HepG2 (cell line): Measurements from ENCODE around the gene UCP2. TPM values are rescaled to one million over a fixed set of nuclear protein-coding genes. Genes with fewer than 3 reads are reported as not detected.

Experiments used
- ATAC-seq: fragments of 200-7000 bp; cut with Tn5 transposase; 3 replicates; pipeline ENCODE4 v1.9.1; 2020; ENCODE audit warnings: mild to moderate bottlenecking, moderate library complexity
- BruUV-seq: library from RNA; stranded (reverse); fragments of 400-500 nt; replicated peaks from 2 replicates; lab custom pipeline; 2021; lab: Mats Ljungman, UMichigan
- CTCF ChIA-PET: fragments of 300-600 bp; formaldehyde crosslinking; extraction: SDS; loops from one replicate; lab custom pipeline; 2021; ENCODE audit warnings: low total read pairs, inconsistent platforms, low intra/inter-chr PET ratio; lab: Yijun Ruan, JAX
- POLR2A ChIA-PET: fragments of 350-600 bp; sonication (Branson Sonifier 250); formaldehyde crosslinking; loops from one replicate; lab custom pipeline; 2020; ENCODE audit warnings: antibody characterized with exemption, inconsistent platforms; lab: Yijun Ruan, JAX
- DNase-seq: peaks from one replicate; pipeline ENCODE4 v3.0.0-alpha.2; 2015; ENCODE audit warnings: low spot score
- FAIRE-seq: peaks from 3 replicates; lab custom pipeline; 2011; peaks lifted over from hg19 to GRCh38; lab: Jason Lieb, UNC
- H2AFZ ChIP-seq: one replicate; pipeline ENCODE4 v1.6.1; 2011; ENCODE audit warnings: low read length, inconsistent platforms
- H3K27ac ChIP-seq: fragments of 300-600 bp; 3 replicates; pipeline ENCODE4 v1.8.0; 2011; ENCODE audit warnings: mixed run types, mild to moderate bottlenecking, mixed read lengths, low read length, inconsistent platforms; ENCODE audit not compliant: insufficient read depth; ENCODE audit errors: extremely low read length
- H3K27me3 ChIP-seq, 2 experiments: fragments of 200-600 bp in 1 of 2; 2 replicates in 1 of 2; 3 replicates in 1 of 2; pipeline versions ENCODE4 v1.6.0 to v1.8.0; 2011; ENCODE audit warnings: low read length in 2 of 2, mild to moderate bottlenecking in 2 of 2, moderate library complexity in 2 of 2, inconsistent platforms in 1 of 2; ENCODE audit not compliant: insufficient read depth in 2 of 2, control insufficient read depth in 1 of 2
- H3K36me3 ChIP-seq, 2 experiments: fragments of 200-600 bp in 1 of 2; replicated peaks in 1 of 2; 2 replicates in 1 of 2; 3 replicates in 1 of 2; pipeline versions ENCODE4 v1.5.1 to v1.8.0; 2011; ENCODE audit warnings: low read length in 2 of 2, inconsistent platforms in 1 of 2; ENCODE audit not compliant: insufficient read depth in 2 of 2, control insufficient read depth in 1 of 2
- H3K4me1 ChIP-seq: 2 replicates; pipeline ENCODE4 v1.5.1; 2012; ENCODE audit warnings: low read length, inconsistent platforms; ENCODE audit not compliant: insufficient read depth
- H3K4me2 ChIP-seq: 2 replicates; pipeline ENCODE4 v1.6.0; 2011; ENCODE audit warnings: low read depth, low read length, inconsistent platforms
- H3K4me3 ChIP-seq, 3 experiments: fragments of 200-600 bp in 1 of 3; sonication (generic), shearing (Covaris generic) in 1 of 3; replicated peaks in 1 of 3; 2 replicates each; pipeline ENCODE4 v1.5.1; 2011 to 2016; ENCODE audit warnings: low read length in 3 of 3, inconsistent platforms in 2 of 3, low read depth in 2 of 3, mild to moderate bottlenecking in 2 of 3, control low read depth in 1 of 3, mixed read lengths in 1 of 3; ENCODE audit not compliant: insufficient read depth in 1 of 3
- H3K79me2 ChIP-seq: one replicate; pipeline ENCODE4 v1.6.1; 2011; ENCODE audit warnings: low read length, inconsistent platforms; ENCODE audit not compliant: insufficient read depth
- H3K9ac ChIP-seq: 2 replicates; pipeline ENCODE4 v1.6.0; 2011; ENCODE audit warnings: mild to moderate bottlenecking, low read depth, low read length, inconsistent platforms; ENCODE audit not compliant: insufficient read depth
- H3K9me3 ChIP-seq: 2 replicates; pipeline ENCODE4 v1.5.1; 2012; ENCODE audit warnings: mild to moderate bottlenecking, low read length
- H4K20me1 ChIP-seq: 2 replicates; pipeline ENCODE4 v1.6.0; 2011; ENCODE audit warnings: inconsistent platforms, mild to moderate bottlenecking, low read length, moderate library complexity; ENCODE audit not compliant: insufficient read depth
- AKNA ChIP-seq: sonication (generic); formaldehyde crosslinking; IDR thresholded peaks from 2 replicates; pipeline ENCODE4 v1.4.0; 2020; ENCODE audit warnings: missing genetic modification reagents, borderline replicate concordance
- HOXA7 ChIP-seq: sonication (generic); formaldehyde crosslinking; IDR thresholded peaks from 2 replicates; pipeline ENCODE4 v1.8.1; 2022; ENCODE audit warnings: mild to moderate bottlenecking, missing genetic modification reagents, moderate library complexity
- NBN ChIP-seq: fragments of 450-650 bp; conservative IDR thresholded peaks from 2 replicates; pipeline ENCODE4 v1.6.1; 2017
- TAF15 ChIP-seq: fragments of 200-400 bp; formaldehyde crosslinking; IDR thresholded peaks from one replicate; pipeline ENCODE4 v1.6.1; 2018; ENCODE audit warnings: mild to moderate bottlenecking, low read depth, low read length; ENCODE audit not compliant: poor library complexity, severe bottlenecking
- THAP11 ChIP-seq: IDR thresholded peaks from 2 replicates; pipeline ENCODE4 v1.6.1; 2016; ENCODE audit warnings: missing biosample characterization, missing genetic modification reagents
- ZBTB21 ChIP-seq: sonication (generic); formaldehyde crosslinking; IDR thresholded peaks from 2 replicates; pipeline ENCODE4 v1.4.0; 2020; ENCODE audit warnings: missing genetic modification reagents
- ZEB1 ChIP-seq: IDR thresholded peaks from 2 replicates; pipeline ENCODE4 v1.6.1; 2012; ENCODE audit warnings: mild to moderate bottlenecking, low read depth, inconsistent platforms; ENCODE audit not compliant: insufficient replicate concordance
- ZKSCAN5 ChIP-seq: sonication (generic); formaldehyde crosslinking; IDR thresholded peaks from 2 replicates; pipeline ENCODE4 v1.5.1; 2020; ENCODE audit warnings: mild to moderate bottlenecking, missing genetic modification reagents
- ZNF619 ChIP-seq: sonication (generic); formaldehyde crosslinking; IDR thresholded peaks from 2 replicates; pipeline ENCODE4 v1.4.0; 2020; ENCODE audit warnings: mild to moderate bottlenecking, missing genetic modification reagents
- WGBS: methylation state at CpG from one replicate; pipeline ENCODE4 v1.1.6; 2017; ENCODE audit warnings: low lambda C conversion rate; 5-methylcytosine and 5-hydroxymethylcytosine counted together
- in situ Hi-C: cut with HindIII; loops from 2 replicates; pipeline ENCODE4 v1.10.0; 2017; ENCODE audit warnings: low pct_unique_long_range_greater_than_20kb; ENCODE audit not compliant: extremely low pct_ligation_motif_present
- intact Hi-C: fragments of 100-400 bp; cut with micrococcal nuclease; formaldehyde crosslinking; loops from one replicate; pipeline ENCODE4 v1.10.0; 2022; ENCODE audit not compliant: unreplicated experiment
- polyA plus RNA-seq, 8 experiments: library from polyadenylated mRNA; depleted of rRNA in 3 of 8; stranded (reverse) in 7 of 8; unstranded in 1 of 8; fragments of >200 nt; fragmentation: Illumina TruSeq in 4 of 8; extraction: Trizol in 4 of 8; gene quantifications; 2 replicates each; pipeline versions ENCODE4 v1.2.1 to v1.2.3, GENCODE V29; 2011 to 2016; ENCODE audit warnings: low read depth in 4 of 8, missing spikeins in 1 of 8, mixed read lengths in 1 of 8; ENCODE audit not compliant: insufficient read depth in 1 of 8
- total RNA-seq, 5 experiments: library from RNA; depleted of rRNA; stranded (reverse); fragments of >200 nt; fragmentation: Illumina TruSeq; extraction: Trizol; gene quantifications; 2 replicates each; pipeline ENCODE4 v1.2.3, GENCODE V29; 2016; ENCODE audit warnings: low read depth in 1 of 5

The UCP2 gene
- total and polyA plus RNA-seq, 2 of the 13 experiments (the other 11 are each of a cell fraction or from before 2014, with no cell fraction given) = 2.7 to 3.2 TPM

GRCh38 chr11:74008373-74009229, 26.0 kb upstream of the UCP2 start, which contains the start of gene UCP3:
Gene UCP3, minus strand, starts transcription at chr11:74009085. Its CDS starts 2,043 bp downstream, at chr11:74007042.
- Histone ChIP-seq H3K9ac (no peak within 1 kb of the TSS), H3K4me2 (no peak within 1 kb of the TSS), H3K27me3 (no peaks in the 10 kb centered on the region), H3K36me3 (no peaks in the 10 kb centered on the region), H3K79me2 (no peaks in the 10 kb centered on the region), H2AFZ (no peak within 1 kb of the TSS), H4K20me1 (no peaks in the 10 kb centered on the region), H3K4me3 (no peak within 1 kb of the TSS), H3K4me1 (peaks cover 33% of the 10 kb centered on the region), H3K9me3 (no peaks in the 10 kb centered on the region), H3K27ac (no peak within 1 kb of the TSS)
- peak; percentile 33; the same call in 2 of the 3 replicates for ATAC-seq
- ChIA-PET CTCF (no interaction called here), POLR2A (no interaction called here)
- in situ Hi-C loops (no loop called here), intact Hi-C loops (no loop called here)
- peak; percentile 67; the same call in 1 of the 2 replicates for TF ChIP-seq ZKSCAN5 (CRISPR knock-in tag)
- no peak for TF ChIP-seq ZBTB21 (CRISPR knock-in tag)
- DNase-seq = no peak
- FAIRE-seq = no peak
- 69% methylated on average over 5 of the region's 9 CpGs for WGBS
- no TSS peak for BruUV-seq

GRCh38 chr11:74007691-74008372, 25.2 kb upstream of the UCP2 start:
- Histone ChIP-seq H3K79me2 (no peaks in the 10 kb centered on the region), H3K27ac (no peak overlapping the region), H3K4me2 (no peak overlapping the region), H4K20me1 (no peaks in the 10 kb centered on the region), H2AFZ (no peak overlapping the region), H3K9me3 (no peaks in the 10 kb centered on the region), H3K36me3 (no peaks in the 10 kb centered on the region), H3K4me3 (no peak overlapping the region), H3K9ac (no peak overlapping the region), H3K4me1 (peaks cover 33% of the 10 kb centered on the region), H3K27me3 (no peaks in the 10 kb centered on the region)
- intact Hi-C loops (no loop called here), in situ Hi-C loops (no loop called here)
- WGBS = 87% methylated on average over 5 of the region's 6 CpGs
- ChIA-PET POLR2A (interaction anchor here (1.0 kb wide), 1 partner anchor 11 kb away, joined by 3 read pairs; no protein-coding TSS in a partner anchor), CTCF (no interaction called here)
- FAIRE-seq = no peak
- DNase-seq = no peak
- no TSS peak for BruUV-seq
- ATAC-seq = no peak
- TF ChIP-seq TAF15 (no peak), HOXA7 (no peak), AKNA (CRISPR knock-in tag) (no peak), ZNF619 (CRISPR knock-in tag) (no peak), THAP11 (CRISPR knock-in tag) (no peak), ZEB1 (no peak), NBN (no peak)
